K562 (cell line): ENCODE results near the gene FYB1. TPM values are rescaled to one million over a fixed set of nuclear protein-coding genes. Genes with fewer than 3 reads are reported as not detected.

Source experiments
- BRCA1 ChIP-seq, 2 experiments: fragments of 450-650 bp in 1 of 2; sonication (generic) in 1 of 2; formaldehyde crosslinking in 1 of 2; IDR thresholded peaks; 2 replicates each; pipeline versions ENCODE4 v1.5.0 to v1.6.1; 2017 to 2020; ENCODE audit warnings: mild to moderate bottlenecking in 1 of 2, missing genetic modification reagents in 1 of 2
- CREM ChIP-seq: IDR thresholded peaks from 2 replicates; pipeline ENCODE4 v1.6.1; 2014; ENCODE audit warnings: antibody characterized with exemption, low read depth
- GATA2 ChIP-seq: sonication (generic); formaldehyde crosslinking; IDR thresholded peaks from 2 replicates; pipeline ENCODE4 v1.4.0; 2020; ENCODE audit warnings: mild to moderate bottlenecking, missing genetic modification reagents
- HBP1 ChIP-seq: fragments of 450-650 bp; formaldehyde crosslinking; IDR thresholded peaks from 2 replicates; pipeline ENCODE4 v1.4.0; 2022; ENCODE audit warnings: missing genetic modification characterization
- HDAC3 ChIP-seq: fragments of 450-650 bp; IDR thresholded peaks from 2 replicates; pipeline ENCODE4 v1.6.1; 2018; ENCODE audit warnings: borderline replicate concordance, mild to moderate bottlenecking, moderate library complexity; ENCODE audit not compliant: partially characterized antibody
- JUNB ChIP-seq: fragments of 450-650 bp; formaldehyde crosslinking; conservative IDR thresholded peaks from 2 replicates; pipeline ENCODE4 v1.4.0; 2020; ENCODE audit warnings: mild to moderate bottlenecking
- KLF13 ChIP-seq: fragments of 450-650 bp; IDR thresholded peaks from 2 replicates; pipeline ENCODE4 v1.6.1; 2016; ENCODE audit warnings: missing genetic modification characterization, low read depth, mild to moderate bottlenecking, missing compliant biosample characterization, moderate library complexity, borderline replicate concordance
- MCM7 ChIP-seq, 2 experiments: fragments of 450-650 bp; IDR thresholded peaks; 2 replicates each; pipeline ENCODE4 v1.6.1; 2016 to 2018
- MLLT1 ChIP-seq, 2 experiments: fragments of 450-650 bp; IDR thresholded peaks; 2 replicates each; pipeline ENCODE4 v1.6.1; 2016
- NCOA6 ChIP-seq: fragments of 450-650 bp; IDR thresholded peaks from 2 replicates; pipeline ENCODE4 v1.6.1; 2017; ENCODE audit warnings: mild to moderate bottlenecking
- RBM15 ChIP-seq: fragments of 200-400 bp; formaldehyde crosslinking; IDR thresholded peaks from 2 replicates; pipeline ENCODE4 v1.6.1; 2018; ENCODE audit warnings: mild to moderate bottlenecking, low read length, moderate library complexity; ENCODE audit not compliant: insufficient read depth
- SMARCE1 ChIP-seq: fragments of 450-650 bp; IDR thresholded peaks from 2 replicates; pipeline ENCODE4 v1.7.1; 2016; ENCODE audit warnings: mild to moderate bottlenecking
- TCFL5 ChIP-seq: fragments of 250-450 bp; sonication (Bioruptor Pico); conservative IDR thresholded peaks from 2 replicates; pipeline ENCODE4 v1.6.1; 2021; ENCODE audit warnings: mild to moderate bottlenecking, moderate library complexity, matching md5 sums
- ZKSCAN3 ChIP-seq: fragments of 250-450 bp; sonication (Bioruptor Pico); IDR thresholded peaks from 2 replicates; pipeline ENCODE4 v1.4.0; 2020
- ZNF121 ChIP-seq: sonication (generic); formaldehyde crosslinking; conservative IDR thresholded peaks from 2 replicates; pipeline ENCODE4 v1.8.0; 2022; ENCODE audit warnings: missing genetic modification reagents
- ZNF134 ChIP-seq: fragments of 250-450 bp; sonication (Bioruptor Pico); conservative IDR thresholded peaks from 2 replicates; pipeline ENCODE4 v1.4.0; 2020
- ZNF551 ChIP-seq: fragments of 250-450 bp; sonication (Bioruptor Pico); IDR thresholded peaks from 2 replicates; pipeline ENCODE4 v1.5.0; 2021; ENCODE audit warnings: mild to moderate bottlenecking, moderate library complexity
- polyA plus RNA-seq, 8 experiments: library from polyadenylated mRNA; depleted of rRNA in 4 of 8; stranded (reverse) in 5 of 8; unstranded in 3 of 8; fragments of >200 nt; fragmentation: Nextera tagmentation in 2 of 8; fragmentation: Illumina TruSeq in 1 of 8; extraction: Ambion mirVana in 2 of 8; extraction: Trizol in 1 of 8; gene quantifications; 2 replicates each; pipeline versions ENCODE4 v1.2.1 to v1.2.3, GENCODE V29; 2011 to 2014; ENCODE audit warnings: inconsistent platforms in 1 of 8, missing spikeins in 1 of 8
- total RNA-seq, 7 experiments: library from RNA; depleted of rRNA in 6 of 7; stranded (reverse); fragments of >200 nt in 6 of 7; fragmentation: Illumina TruSeq in 2 of 7; extraction: Trizol in 2 of 7; gene quantifications; 2 replicates each; pipeline versions ENCODE4 v1.2.1 to v1.2.3, GENCODE V29; 2011 to 2021; ENCODE audit warnings: low replicate concordance in 1 of 7
- TF ChIP-seq, protein P1 (sequence below): sonication (generic); formaldehyde crosslinking; IDR thresholded peaks from 2 replicates; pipeline ENCODE4 v1.9.0; 2022; ENCODE audit warnings: mild to moderate bottlenecking, missing genetic modification reagents
- TF ChIP-seq, protein P2 (sequence below): IDR thresholded peaks from 2 replicates; pipeline ENCODE4 v1.6.1; 2014; ENCODE audit warnings: antibody characterized with exemption
- TF ChIP-seq, protein P3 (sequence below), 2 experiments: fragments of 450-650 bp; IDR thresholded peaks; 2 replicates each; pipeline ENCODE4 v1.6.1; 2018; ENCODE audit warnings: mild to moderate bottlenecking in 2 of 2, low read depth in 1 of 2; ENCODE audit not compliant: partially characterized antibody in 2 of 2

Gene FYB1
- total and polyA plus RNA-seq, 9 of the 15 experiments (the other 6 are each of a cell fraction or from before 2014, with no cell fraction given) = 4.7 to 31.5 (median 9.7) TPM

DNA sequence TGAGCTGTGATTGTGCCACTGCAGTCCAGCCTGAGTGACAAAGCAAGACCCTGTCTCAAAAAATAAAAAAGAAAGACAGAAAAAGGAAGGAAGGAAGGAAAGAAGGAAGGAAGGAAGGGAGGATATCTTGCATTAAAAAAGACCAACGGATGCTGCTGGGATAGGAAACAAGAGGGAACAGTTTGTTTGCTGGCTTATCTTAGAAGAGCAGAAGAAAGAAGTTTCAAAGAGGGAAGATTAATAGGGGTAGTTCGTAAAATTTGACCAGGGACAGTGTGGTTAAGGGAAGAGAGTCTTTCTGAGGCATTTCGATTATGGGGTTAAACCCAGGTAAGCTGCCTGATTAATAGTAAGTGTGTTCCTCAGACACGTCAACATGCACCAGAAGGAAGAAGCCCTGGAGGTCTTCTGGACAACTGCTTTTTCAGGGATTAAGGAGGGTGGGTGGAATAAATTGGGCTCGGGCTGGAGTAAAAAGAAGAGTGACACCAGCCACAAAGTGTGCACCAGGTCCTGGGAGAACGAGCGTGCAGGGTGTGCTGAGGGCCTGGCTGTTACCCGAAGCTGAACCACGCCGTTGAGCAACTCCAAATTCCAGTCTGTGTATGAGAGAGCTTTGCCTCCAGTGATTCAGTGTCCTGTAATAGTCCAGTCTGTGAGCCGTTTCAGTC, 24.8 kb downstream of the FYB1 start (continued):
- TF ChIP-seq, protein P1, sequence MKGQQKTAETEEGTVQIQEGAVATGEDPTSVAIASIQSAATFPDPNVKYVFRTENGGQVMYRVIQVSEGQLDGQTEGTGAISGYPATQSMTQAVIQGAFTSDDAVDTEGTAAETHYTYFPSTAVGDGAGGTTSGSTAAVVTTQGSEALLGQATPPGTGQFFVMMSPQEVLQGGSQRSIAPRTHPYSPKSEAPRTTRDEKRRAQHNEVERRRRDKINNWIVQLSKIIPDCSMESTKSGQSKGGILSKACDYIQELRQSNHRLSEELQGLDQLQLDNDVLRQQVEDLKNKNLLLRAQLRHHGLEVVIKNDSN (CRISPR knock-in tag) = no peak
- TF ChIP-seq, protein P2, sequence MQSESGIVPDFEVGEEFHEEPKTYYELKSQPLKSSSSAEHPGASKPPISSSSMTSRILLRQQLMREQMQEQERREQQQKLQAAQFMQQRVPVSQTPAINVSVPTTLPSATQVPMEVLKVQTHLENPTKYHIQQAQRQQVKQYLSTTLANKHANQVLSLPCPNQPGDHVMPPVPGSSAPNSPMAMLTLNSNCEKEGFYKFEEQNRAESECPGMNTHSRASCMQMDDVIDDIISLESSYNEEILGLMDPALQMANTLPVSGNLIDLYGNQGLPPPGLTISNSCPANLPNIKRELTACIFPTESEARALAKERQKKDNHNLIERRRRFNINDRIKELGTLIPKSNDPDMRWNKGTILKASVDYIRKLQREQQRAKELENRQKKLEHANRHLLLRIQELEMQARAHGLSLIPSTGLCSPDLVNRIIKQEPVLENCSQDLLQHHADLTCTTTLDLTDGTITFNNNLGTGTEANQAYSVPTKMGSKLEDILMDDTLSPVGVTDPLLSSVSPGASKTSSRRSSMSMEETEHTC = no peak
- no peak for TF ChIP-seq JUNB (CRISPR knock-in tag)
- TF ChIP-seq KLF13 (tag) = no peak
- peak; percentile 78 for TF ChIP-seq GATA2 (CRISPR knock-in tag)
- peak; percentile 97 for TF ChIP-seq SMARCE1
- TF ChIP-seq MLLT1 (IDR thresholded peaks at IDR 0.05) = peak; percentile 83 to 84; a peak in 3 of 4 replicates
- no peak for TF ChIP-seq BRCA1 (IDR thresholded peaks at IDR 0.05)
- TF ChIP-seq BRCA1 (CRISPR knock-in tag; IDR thresholded peaks at IDR 0.05) = no peak
- no peak for TF ChIP-seq ZNF551 (CRISPR knock-in tag)
- TF ChIP-seq HBP1 (CRISPR knock-in tag) = peak; percentile 87
- no peak; the same call in 1 of the 2 replicates for TF ChIP-seq ZNF134 (CRISPR knock-in tag)
- TF ChIP-seq TCFL5 = no peak
- TF ChIP-seq ZKSCAN3 (CRISPR knock-in tag) = no peak
- TF ChIP-seq ZNF121 (CRISPR knock-in tag) = no peak
- TF ChIP-seq MCM7 (IDR thresholded peaks at IDR 0.05) = peak in 1 of 2 experiments; percentile 59; a peak in 1 of 4 replicates
- TF ChIP-seq, protein P3, sequence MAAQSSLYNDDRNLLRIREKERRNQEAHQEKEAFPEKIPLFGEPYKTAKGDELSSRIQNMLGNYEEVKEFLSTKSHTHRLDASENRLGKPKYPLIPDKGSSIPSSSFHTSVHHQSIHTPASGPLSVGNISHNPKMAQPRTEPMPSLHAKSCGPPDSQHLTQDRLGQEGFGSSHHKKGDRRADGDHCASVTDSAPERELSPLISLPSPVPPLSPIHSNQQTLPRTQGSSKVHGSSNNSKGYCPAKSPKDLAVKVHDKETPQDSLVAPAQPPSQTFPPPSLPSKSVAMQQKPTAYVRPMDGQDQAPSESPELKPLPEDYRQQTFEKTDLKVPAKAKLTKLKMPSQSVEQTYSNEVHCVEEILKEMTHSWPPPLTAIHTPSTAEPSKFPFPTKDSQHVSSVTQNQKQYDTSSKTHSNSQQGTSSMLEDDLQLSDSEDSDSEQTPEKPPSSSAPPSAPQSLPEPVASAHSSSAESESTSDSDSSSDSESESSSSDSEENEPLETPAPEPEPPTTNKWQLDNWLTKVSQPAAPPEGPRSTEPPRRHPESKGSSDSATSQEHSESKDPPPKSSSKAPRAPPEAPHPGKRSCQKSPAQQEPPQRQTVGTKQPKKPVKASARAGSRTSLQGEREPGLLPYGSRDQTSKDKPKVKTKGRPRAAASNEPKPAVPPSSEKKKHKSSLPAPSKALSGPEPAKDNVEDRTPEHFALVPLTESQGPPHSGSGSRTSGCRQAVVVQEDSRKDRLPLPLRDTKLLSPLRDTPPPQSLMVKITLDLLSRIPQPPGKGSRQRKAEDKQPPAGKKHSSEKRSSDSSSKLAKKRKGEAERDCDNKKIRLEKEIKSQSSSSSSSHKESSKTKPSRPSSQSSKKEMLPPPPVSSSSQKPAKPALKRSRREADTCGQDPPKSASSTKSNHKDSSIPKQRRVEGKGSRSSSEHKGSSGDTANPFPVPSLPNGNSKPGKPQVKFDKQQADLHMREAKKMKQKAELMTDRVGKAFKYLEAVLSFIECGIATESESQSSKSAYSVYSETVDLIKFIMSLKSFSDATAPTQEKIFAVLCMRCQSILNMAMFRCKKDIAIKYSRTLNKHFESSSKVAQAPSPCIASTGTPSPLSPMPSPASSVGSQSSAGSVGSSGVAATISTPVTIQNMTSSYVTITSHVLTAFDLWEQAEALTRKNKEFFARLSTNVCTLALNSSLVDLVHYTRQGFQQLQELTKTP (IDR thresholded peaks at IDR 0.05; ENCODE audit: low read depth in 1 of 2, partially characterized antibody in 2 of 2) = peak; percentile 65 to 90
- TF ChIP-seq NCOA6 = no peak; the same call in 1 of the 2 replicates
- TF ChIP-seq CREM = peak; percentile 51
- TF ChIP-seq RBM15 = no peak
- peak; percentile 79 for TF ChIP-seq HDAC3
